HTERT RPE-1 (cell line): ENCODE measurements around the gene SPDYE2.
"Not testable (repeated sequence)": the region's sequence is repeated elsewhere in the genome, so short reads cannot be mapped to it uniquely, and the experiment has no call there.

ENCODE experiments used
- in situ Hi-C: fragments of 300-500 bp; cut with MboI; formaldehyde crosslinking; loops from 4 replicates; pipeline ENCODE4 v1.14.3; 2020; ENCODE audit warnings: low sequenced_read_pairs

Gene SPDYE2

DNA sequence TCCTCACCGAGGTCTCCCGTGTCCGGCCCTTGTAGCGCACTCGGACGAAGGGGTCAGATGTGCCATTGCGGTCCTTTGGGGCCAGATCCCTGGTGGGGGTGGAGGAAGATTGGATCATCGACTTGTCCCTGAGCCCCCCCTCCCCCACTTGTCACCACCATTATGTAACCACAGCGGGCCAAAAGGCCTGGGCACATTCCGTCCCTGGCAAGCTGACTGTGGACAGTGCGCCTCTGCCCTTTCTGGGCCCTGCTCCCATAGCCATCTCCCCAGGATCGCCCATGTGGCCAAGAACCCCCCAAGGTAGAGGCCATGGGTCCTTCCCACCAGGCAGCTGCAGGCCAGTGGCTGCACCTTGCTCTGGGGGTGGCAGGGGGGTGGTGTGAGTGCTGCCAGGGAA is 51.3 kb downstream of the SPDYE2 start:
- in situ Hi-C loops: not testable (repeated sequence)

DNA sequence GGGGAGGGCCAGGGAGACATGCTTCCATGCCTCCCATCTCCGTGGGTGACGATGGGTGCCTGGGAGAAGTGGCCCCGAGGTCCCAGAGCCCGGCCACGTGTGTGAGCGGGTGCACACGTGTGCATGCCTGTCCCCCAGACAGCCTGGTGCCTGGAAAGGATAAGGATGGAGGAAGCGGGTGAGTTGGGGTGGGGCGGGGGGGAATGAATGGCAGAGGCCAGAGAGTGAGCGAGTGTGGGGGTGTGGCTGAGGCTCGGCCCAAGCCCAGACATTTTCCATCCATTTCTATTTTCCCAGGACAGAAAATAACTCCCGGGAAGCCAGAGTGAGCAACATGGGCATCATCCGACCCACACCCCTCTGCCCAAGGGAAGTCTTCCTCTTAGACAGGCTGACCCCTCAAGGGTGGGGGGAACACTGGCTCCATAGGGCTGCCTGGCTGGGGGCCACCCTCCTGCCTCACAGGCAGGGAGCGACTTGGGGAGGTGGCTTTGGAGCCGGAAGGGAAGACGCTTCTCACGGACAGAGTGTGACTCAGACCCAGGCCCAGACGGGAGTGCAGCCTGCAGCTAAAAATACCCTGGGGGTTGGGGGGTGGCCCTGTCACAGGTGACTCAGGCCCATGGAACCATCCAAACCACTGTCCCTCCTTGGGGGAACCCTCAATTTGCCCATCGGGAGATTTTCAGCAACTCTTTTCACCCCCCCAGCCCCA is 53.6 kb downstream of the SPDYE2 start:
- in situ Hi-C loops: not testable (repeated sequence)

DNA sequence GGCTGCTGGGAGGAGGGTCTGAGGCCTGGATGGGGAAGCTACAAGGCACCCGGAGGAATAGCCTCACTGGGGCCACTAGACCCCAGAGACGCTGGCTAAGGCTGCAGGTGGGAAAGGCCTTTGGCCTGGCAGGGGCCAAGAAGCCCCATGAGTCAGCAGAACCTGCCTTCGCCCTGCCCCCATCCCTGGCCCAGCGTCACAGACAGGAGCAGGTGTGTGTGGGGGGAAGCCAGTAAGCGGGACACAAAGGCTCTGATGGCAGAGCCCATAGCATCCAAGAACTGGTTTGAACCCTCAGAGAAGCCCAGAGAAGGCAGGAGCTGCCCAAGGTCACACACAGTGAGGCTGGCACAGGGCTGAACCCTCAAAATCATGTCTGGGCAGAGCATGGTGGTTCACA is 55.8 kb downstream of the SPDYE2 start:
- in situ Hi-C loops: not testable (repeated sequence)

DNA sequence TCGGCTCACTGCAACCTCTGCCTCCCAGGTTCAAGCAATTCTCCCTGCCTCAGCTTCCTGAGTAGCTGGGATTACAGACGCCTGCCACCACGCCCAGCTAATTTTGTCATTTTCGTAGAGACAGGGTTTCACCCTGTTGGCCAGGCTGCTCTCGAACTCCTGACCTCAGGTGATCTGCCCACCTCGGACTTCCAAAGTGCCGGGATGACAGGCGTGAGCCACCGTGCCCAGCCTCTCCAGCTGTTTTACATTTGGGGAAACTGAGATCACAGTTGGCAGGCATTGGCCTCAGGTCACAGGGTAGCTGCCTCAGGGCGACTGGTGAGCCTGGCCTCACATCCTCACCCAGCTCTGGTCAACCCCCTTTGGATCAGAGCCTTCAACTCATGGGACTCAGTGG is 58.7 kb downstream of the SPDYE2 start:
- in situ Hi-C loops: not testable (repeated sequence)

- in situ Hi-C loops: not testable (repeated sequence)
Observed at GRCh38 chr7:102610441-102610840, 59.4 kb downstream of the SPDYE2 start.

DNA sequence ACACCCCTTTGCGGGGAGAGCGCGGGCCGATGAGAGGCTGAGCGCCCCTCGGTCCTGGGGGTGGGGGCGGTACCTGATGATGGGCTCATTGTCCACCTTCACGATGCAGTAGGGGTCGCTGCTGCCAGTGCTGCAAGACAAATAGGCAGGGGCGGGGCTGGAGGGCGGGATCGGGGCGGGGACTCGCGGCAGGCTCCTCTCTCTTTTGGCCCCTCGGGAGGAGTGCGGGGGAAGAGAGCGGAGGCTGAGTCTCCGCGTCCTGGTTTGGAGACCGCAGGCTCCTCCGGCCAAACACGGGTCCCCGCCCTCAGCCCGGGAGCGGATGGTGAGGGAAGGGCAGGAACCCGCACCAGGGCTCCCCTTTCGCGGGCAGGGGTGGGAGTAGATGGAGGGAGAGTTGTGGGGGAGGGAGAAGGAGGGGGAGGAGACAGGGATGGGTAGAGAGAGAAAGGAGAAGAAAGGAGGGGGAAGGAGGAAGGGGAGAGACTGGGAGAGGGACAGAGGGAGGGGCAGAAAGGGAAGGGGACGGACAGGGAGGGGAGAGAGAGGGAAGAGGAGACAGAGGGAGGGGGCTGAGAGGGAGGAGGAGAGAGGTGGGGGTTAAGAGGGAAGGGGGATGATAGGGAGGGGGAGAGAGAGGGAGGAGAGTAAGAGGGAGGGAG is 60.1 kb downstream of the SPDYE2 start:
- in situ Hi-C loops: not testable (repeated sequence)

DNA sequence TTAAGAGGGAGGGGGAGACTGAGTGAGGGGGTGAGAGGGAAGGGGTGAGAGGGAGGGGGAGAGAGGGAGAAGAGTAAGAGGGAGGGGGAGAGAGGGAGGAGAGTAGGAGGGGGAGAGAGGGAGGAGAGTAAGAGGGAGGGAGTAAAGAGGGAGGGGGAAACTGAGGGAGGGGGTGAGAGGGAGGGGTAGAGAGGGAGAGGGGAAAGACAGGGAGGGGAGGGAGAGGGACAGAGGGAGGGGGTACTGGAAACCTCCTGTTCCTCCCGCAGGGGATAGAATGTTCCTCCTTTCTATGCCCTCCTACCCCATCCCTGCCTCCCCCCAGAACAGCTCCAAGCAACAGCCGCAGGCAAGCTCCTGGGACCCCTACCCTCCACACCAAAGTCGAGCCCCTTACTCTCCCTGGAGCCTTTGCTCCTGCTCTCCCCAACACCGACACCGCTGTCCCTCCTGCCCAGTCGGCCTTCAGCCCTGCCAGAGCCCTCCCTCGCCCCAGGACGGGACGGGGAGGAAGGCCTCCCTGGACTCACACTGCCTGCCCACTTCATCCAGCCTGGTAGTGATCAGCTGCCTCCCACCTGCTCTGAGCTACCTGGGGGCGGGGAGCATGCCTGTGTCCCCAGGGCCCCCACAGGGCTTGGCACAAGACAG is 60.8 kb downstream of the SPDYE2 start:
- in situ Hi-C loops: not testable (repeated sequence)
